Esophagus muscularis mucosa (tissue), 4 donors: ENCODE data around the gene EHD1. TPM values are rescaled to one million over a fixed set of nuclear protein-coding genes. Genes with fewer than 3 reads are reported as not detected.

Experiments used
- DNase-seq: peaks from one replicate; pipeline ENCODE4 v3.0.0-alpha.2; 2017; ENCODE audit errors: extremely low spot score
- H3K27ac ChIP-seq, 4 donors: fragments of 200-600 bp; sonication (generic); replicated peaks in 1 of 4; 1 replicate in 3 of 4; 2 replicates in 1 of 4; pipeline ENCODE4 v1.5.1; 2016 to 2019; ENCODE audit warnings: mild to moderate bottlenecking in 1 of 4
- H3K27me3 ChIP-seq, 4 donors: fragments of 200-600 bp; sonication (generic); one replicate each; pipeline versions ENCODE4 v1.5.1 to v1.6.0; 2016 to 2019
- H3K36me3 ChIP-seq, 4 donors: fragments of 200-600 bp; sonication (generic); one replicate each; pipeline ENCODE4 v1.5.1; 2016 to 2019
- H3K4me1 ChIP-seq, 4 donors: fragments of 200-600 bp; sonication (generic); one replicate each; pipeline ENCODE4 v1.5.1; 2016 to 2019
- H3K4me3 ChIP-seq, 4 donors: fragments of 200-600 bp; sonication (generic); 1 replicate in 2 of 4; 2 replicates in 2 of 4; pipeline ENCODE4 v1.5.1; 2016 to 2019; ENCODE audit warnings: mild to moderate bottlenecking in 4 of 4, moderate library complexity in 1 of 4
- H3K9me3 ChIP-seq, 4 donors: fragments of 200-600 bp; sonication (generic); 1 replicate in 3 of 4; 2 replicates in 1 of 4; pipeline ENCODE4 v1.5.1; 2016 to 2019
- EP300 ChIP-seq: sonication (generic); formaldehyde crosslinking; IDR thresholded peaks from one replicate; pipeline ENCODE4 v1.6.1; 2017; ENCODE audit warnings: antibody characterized with exemption
- POLR2A ChIP-seq: fragments of 450-650 bp; IDR thresholded peaks from one replicate; pipeline ENCODE4 v1.6.1; 2017; ENCODE audit warnings: antibody characterized with exemption, moderate library complexity, mild to moderate bottlenecking, low read depth
- POLR2AphosphoS5 ChIP-seq, 2 donors: sonication (generic); formaldehyde crosslinking; IDR thresholded peaks; one replicate each; pipeline ENCODE4 v1.6.1; 2017; ENCODE audit warnings: antibody characterized with exemption in 2 of 2
- WGBS: methylation state at CpG from one replicate; pipeline ENCODE4 v1.1.5; 2018; 5-methylcytosine and 5-hydroxymethylcytosine counted together
- intact Hi-C: fragments of 100-400 bp; cut with DNase I; formaldehyde crosslinking; loops from one replicate; pipeline ENCODE4 v1.15.1; 2023
- total RNA-seq, 4 donors: library from RNA; depleted of rRNA; stranded (reverse); fragments of >200 nt; gene quantifications; one replicate each; pipeline versions ENCODE4 v1.1.0 to v1.2.1, GENCODE V29; 2016
- TF ChIP-seq, protein P1 (sequence below), 3 experiments: fragments of 200-600 bp in 2 of 3; fragments of 450-650 bp in 1 of 3; sonication (generic) in 2 of 3; IDR thresholded peaks; one replicate each; pipeline ENCODE4 v1.5.1; 2017 to 2019; ENCODE audit warnings: antibody characterized with exemption in 3 of 3, mild to moderate bottlenecking in 2 of 3, moderate library complexity in 1 of 3

The EHD1 gene
- total RNA-seq, 4 donors from 2014 or later, result 57.0 to 193 (median 104) TPM

- no peaks in the 10 kb centered on the region for H3K27me3 ChIP-seq
- peak; percentile 98 for DNase-seq
- H3K27ac ChIP-seq, result peak within 1 kb of the TSS; percentile 96 to 99 (median 97)
- peaks cover 6 to 28% (median 26%) of the 10 kb centered on the region in 4 donors for H3K36me3 ChIP-seq
- WGBS, result 0% methylated on average over 5 of the region's 47 CpGs
- peak; percentile 73 for TF ChIP-seq POLR2A
- peak; percentile 95 to 96 for TF ChIP-seq POLR2AphosphoS5 (IDR thresholded peaks at IDR 0.05)
- no peak for TF ChIP-seq EP300
- TF ChIP-seq, protein P1, sequence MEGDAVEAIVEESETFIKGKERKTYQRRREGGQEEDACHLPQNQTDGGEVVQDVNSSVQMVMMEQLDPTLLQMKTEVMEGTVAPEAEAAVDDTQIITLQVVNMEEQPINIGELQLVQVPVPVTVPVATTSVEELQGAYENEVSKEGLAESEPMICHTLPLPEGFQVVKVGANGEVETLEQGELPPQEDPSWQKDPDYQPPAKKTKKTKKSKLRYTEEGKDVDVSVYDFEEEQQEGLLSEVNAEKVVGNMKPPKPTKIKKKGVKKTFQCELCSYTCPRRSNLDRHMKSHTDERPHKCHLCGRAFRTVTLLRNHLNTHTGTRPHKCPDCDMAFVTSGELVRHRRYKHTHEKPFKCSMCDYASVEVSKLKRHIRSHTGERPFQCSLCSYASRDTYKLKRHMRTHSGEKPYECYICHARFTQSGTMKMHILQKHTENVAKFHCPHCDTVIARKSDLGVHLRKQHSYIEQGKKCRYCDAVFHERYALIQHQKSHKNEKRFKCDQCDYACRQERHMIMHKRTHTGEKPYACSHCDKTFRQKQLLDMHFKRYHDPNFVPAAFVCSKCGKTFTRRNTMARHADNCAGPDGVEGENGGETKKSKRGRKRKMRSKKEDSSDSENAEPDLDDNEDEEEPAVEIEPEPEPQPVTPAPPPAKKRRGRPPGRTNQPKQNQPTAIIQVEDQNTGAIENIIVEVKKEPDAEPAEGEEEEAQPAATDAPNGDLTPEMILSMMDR (IDR thresholded peaks at IDR 0.05), result peak in 1 of 3 experiments; percentile 22
- H3K4me3 ChIP-seq, result peak within 1 kb of the TSS; percentile 85 to 100 (median 90)
- intact Hi-C loops, result loop anchor here (5.0 kb wide), 1 partner anchor 193 kb away; the partner anchor contains the start of gene ZNHIT2
- no peaks in the 10 kb centered on the region for H3K9me3 ChIP-seq
- H3K4me1 ChIP-seq, result peaks cover 26 to 30% (median 29%) of the 10 kb centered on the region in 4 donors
Measured at GRCh38 chr11:64923944-64924909, 45.8 kb upstream of the EHD1 start, which contains the start of gene PPP2R5B. Gene PPP2R5B, plus strand, starts transcription at chr11:64924689. Its CDS starts 1,046 bp downstream, at chr11:64925735.

DNA sequence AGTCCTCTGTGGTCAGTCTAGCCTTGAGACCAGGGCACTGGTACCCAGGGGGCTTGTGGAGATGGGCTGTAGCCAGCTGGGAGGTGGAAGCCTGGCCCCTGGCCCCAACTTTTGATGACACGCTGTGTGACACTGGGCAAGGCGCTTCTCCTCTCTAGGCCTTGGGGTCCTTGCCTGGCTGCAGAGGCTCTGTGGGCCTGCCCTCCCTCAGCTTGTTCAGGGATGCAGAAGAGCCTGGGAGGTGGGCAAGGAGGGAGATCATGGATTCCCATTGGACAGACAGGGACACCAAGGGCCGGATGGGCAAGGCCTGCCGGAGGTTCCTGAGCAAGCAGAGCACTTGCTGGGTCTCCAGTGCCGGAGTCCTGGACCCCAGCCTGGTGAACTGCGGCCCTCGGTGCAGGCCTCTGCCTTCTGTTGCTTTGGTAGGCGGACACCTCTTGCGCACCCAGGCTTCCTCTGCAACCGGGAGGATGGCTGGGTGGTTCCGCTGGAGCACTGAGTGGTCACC, 44.8 kb upstream of the EHD1 start:
- TF ChIP-seq EP300 (no peak), POLR2AphosphoS5 (IDR thresholded peaks at IDR 0.05) (no peak), POLR2A (no peak)
- TF ChIP-seq, protein P1 (IDR thresholded peaks at IDR 0.05), result no peak
- H3K27ac ChIP-seq, result peak overlapping the region; percentile 96 to 99 (median 97)
- intact Hi-C loops, result loop anchor here (5.0 kb wide), 1 partner anchor 194 kb away; the partner anchor contains the start of gene ZNHIT2
- WGBS, result 90% methylated on average over 7 of the region's 11 CpGs
- H3K4me3 ChIP-seq, result peak overlapping the region in 2 of 4 donors; percentile 85 to 100
- H3K4me1 ChIP-seq, result peaks cover 30 to 36% (median 36%) of the 10 kb centered on the region in 4 donors
- DNase-seq, result no peak
- H3K27me3 ChIP-seq, result no peaks in the 10 kb centered on the region
- no peaks in the 10 kb centered on the region for H3K9me3 ChIP-seq
- H3K36me3 ChIP-seq, result peaks cover 0 to 18% (median 17%) of the 10 kb centered on the region in 4 donors

- H3K4me1 ChIP-seq, result peaks cover 33 to 44% (median 40%) of the 10 kb centered on the region in 4 donors
- no peak overlapping the region for H3K4me3 ChIP-seq
- no peaks in the 10 kb centered on the region for H3K27me3 ChIP-seq
- no peak overlapping the region for H3K27ac ChIP-seq
- peaks cover 0 to under 1% (median under 1%) of the 10 kb centered on the region in 4 donors for H3K36me3 ChIP-seq
- no peak for DNase-seq
- H3K9me3 ChIP-seq, result no peaks in the 10 kb centered on the region
- TF ChIP-seq POLR2A, result no peak
- TF ChIP-seq, protein P1 (IDR thresholded peaks at IDR 0.05), result no peak
- intact Hi-C loops, result loop anchor here (5.0 kb wide), 1 partner anchor 196 kb away; the partner anchor contains the start of gene ZNHIT2
- 100% methylated on average over 1 of the region's 3 CpGs for WGBS
Measured at GRCh38 chr11:64921384-64921783, 43.0 kb upstream of the EHD1 start.

GRCh38 chr11:64920124-64920523, 41.7 kb upstream of the EHD1 start:
- H3K9me3 ChIP-seq, result no peaks in the 10 kb centered on the region
- WGBS, result 73% methylated on average over 2 of the region's 2 CpGs
- no peak overlapping the region for H3K4me3 ChIP-seq
- intact Hi-C loops, result loop anchor here (5.0 kb wide), 1 partner anchor 197 kb away; the partner anchor contains the start of gene ZNHIT2
- H3K4me1 ChIP-seq, result peaks cover 32 to 44% (median 40%) of the 10 kb centered on the region in 4 donors
- no peaks in the 10 kb centered on the region for H3K27me3 ChIP-seq
- no peak for DNase-seq
- H3K36me3 ChIP-seq, result no peaks in the 10 kb centered on the region
- TF ChIP-seq EP300 (no peak), POLR2A (no peak), POLR2AphosphoS5 (IDR thresholded peaks at IDR 0.05) (no peak)
- TF ChIP-seq, protein P1 (IDR thresholded peaks at IDR 0.05), result no peak
- no peak overlapping the region for H3K27ac ChIP-seq
